Measurements from ENCODE around the gene DCAF16.

The DCAF16 gene

DNA sequence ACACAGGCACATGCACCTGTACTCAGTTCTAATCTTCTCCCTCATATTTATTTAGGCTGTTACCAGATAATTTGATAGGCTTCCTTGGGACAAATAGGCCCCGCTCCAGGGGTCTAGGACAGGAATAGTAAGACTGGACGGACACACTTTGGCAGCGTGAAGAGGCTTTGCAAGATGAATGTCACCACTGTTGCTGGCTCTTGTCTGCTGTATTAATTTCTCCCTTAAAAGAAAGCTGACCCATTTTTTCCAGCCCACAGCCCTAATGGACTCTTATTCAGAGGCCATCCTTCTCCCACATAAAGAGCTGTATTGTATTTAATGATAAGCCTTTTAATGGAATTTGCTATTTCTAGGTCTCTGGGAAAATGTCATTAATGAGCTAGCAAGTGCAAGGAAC, 47.1 kb downstream of the DCAF16 start:
- TF ChIP-seq EP300 (IDR thresholded peaks at IDR 0.05; ENCODE audit: borderline replicate concordance): no peak
- TF ChIP-seq REST (IDR thresholded peaks at IDR 0.05; ENCODE audit: low read depth): no peak
- TF ChIP-seq MAX (IDR thresholded peaks at IDR 0.05): no peak
- TF ChIP-seq ZBTB7A (IDR thresholded peaks at IDR 0.05; ENCODE audit: low read depth): no peak
- TF ChIP-seq CEBPB (IDR thresholded peaks at IDR 0.05): no peak

GRCh38 chr4:17762726-17763125, 47.8 kb downstream of the DCAF16 start:
- TF ChIP-seq TAF1 (IDR thresholded peaks at IDR 0.05; ENCODE audit: low read depth) (no peak), NFIC (IDR thresholded peaks at IDR 0.05) (peak; percentile 45), RAD21 (IDR thresholded peaks at IDR 0.05; ENCODE audit: low read depth) (peak; percentile 46)

GRCh38 chr4:17761062-17761461, 49.5 kb downstream of the DCAF16 start:
- TF ChIP-seq, protein P1, sequence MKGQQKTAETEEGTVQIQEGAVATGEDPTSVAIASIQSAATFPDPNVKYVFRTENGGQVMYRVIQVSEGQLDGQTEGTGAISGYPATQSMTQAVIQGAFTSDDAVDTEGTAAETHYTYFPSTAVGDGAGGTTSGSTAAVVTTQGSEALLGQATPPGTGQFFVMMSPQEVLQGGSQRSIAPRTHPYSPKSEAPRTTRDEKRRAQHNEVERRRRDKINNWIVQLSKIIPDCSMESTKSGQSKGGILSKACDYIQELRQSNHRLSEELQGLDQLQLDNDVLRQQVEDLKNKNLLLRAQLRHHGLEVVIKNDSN (IDR thresholded peaks at IDR 0.05): no peak
- TF ChIP-seq NFIC (IDR thresholded peaks at IDR 0.05) (no peak), CEBPB (IDR thresholded peaks at IDR 0.05) (no peak), CREB1 (IDR thresholded peaks at IDR 0.05; ENCODE audit: low read depth) (no peak), MAX (IDR thresholded peaks at IDR 0.05) (no peak), FOXM1 (IDR thresholded peaks at IDR 0.05; ENCODE audit: borderline replicate concordance, low read depth) (no peak), ZBTB7A (IDR thresholded peaks at IDR 0.05; ENCODE audit: low read depth) (no peak), RAD21 (IDR thresholded peaks at IDR 0.05; ENCODE audit: low read depth) (no peak), TEAD4 (IDR thresholded peaks at IDR 0.05) (no peak), REST (IDR thresholded peaks at IDR 0.05; ENCODE audit: low read depth) (no peak), TAF1 (IDR thresholded peaks at IDR 0.05; ENCODE audit: low read depth) (no peak), EP300 (IDR thresholded peaks at IDR 0.05; ENCODE audit: borderline replicate concordance) (no peak), EGR1 (IDR thresholded peaks at IDR 0.05) (no peak)

GRCh38 chr4:17760626-17761025, 49.9 kb downstream of the DCAF16 start:
- TF ChIP-seq EGR1 (IDR thresholded peaks at IDR 0.05) (no peak), TCF12 (IDR thresholded peaks at IDR 0.05; ENCODE audit: low read depth) (no peak), ZBTB7A (IDR thresholded peaks at IDR 0.05; ENCODE audit: low read depth) (no peak), EP300 (IDR thresholded peaks at IDR 0.05; ENCODE audit: borderline replicate concordance) (no peak), NFIC (IDR thresholded peaks at IDR 0.05) (no peak), MAX (IDR thresholded peaks at IDR 0.05) (no peak), TEAD4 (IDR thresholded peaks at IDR 0.05) (no peak), YY1 (IDR thresholded peaks at IDR 0.05; ENCODE audit: low read depth) (no peak), CREB1 (IDR thresholded peaks at IDR 0.05; ENCODE audit: low read depth) (no peak), TAF1 (IDR thresholded peaks at IDR 0.05; ENCODE audit: low read depth) (no peak), CEBPB (IDR thresholded peaks at IDR 0.05) (no peak), REST (IDR thresholded peaks at IDR 0.05; ENCODE audit: low read depth) (no peak), RAD21 (IDR thresholded peaks at IDR 0.05; ENCODE audit: low read depth) (no peak), FOXM1 (IDR thresholded peaks at IDR 0.05; ENCODE audit: borderline replicate concordance, low read depth) (no peak)
- TF ChIP-seq, protein P1 (IDR thresholded peaks at IDR 0.05): no peak

- TF ChIP-seq, protein P1 (IDR thresholded peaks at IDR 0.05): no peak
- TF ChIP-seq EGR1 (IDR thresholded peaks at IDR 0.05) (no peak), FOXM1 (IDR thresholded peaks at IDR 0.05; ENCODE audit: borderline replicate concordance, low read depth) (no peak), RAD21 (IDR thresholded peaks at IDR 0.05; ENCODE audit: low read depth) (no peak), TAF1 (IDR thresholded peaks at IDR 0.05; ENCODE audit: low read depth) (no peak), REST (IDR thresholded peaks at IDR 0.05; ENCODE audit: low read depth) (no peak), NFIC (IDR thresholded peaks at IDR 0.05) (no peak), MAX (IDR thresholded peaks at IDR 0.05) (no peak), TEAD4 (IDR thresholded peaks at IDR 0.05) (no peak), CREB1 (IDR thresholded peaks at IDR 0.05; ENCODE audit: low read depth) (no peak), ZBTB7A (IDR thresholded peaks at IDR 0.05; ENCODE audit: low read depth) (no peak), CEBPB (IDR thresholded peaks at IDR 0.05) (no peak), TCF12 (IDR thresholded peaks at IDR 0.05; ENCODE audit: low read depth) (no peak), EP300 (IDR thresholded peaks at IDR 0.05; ENCODE audit: borderline replicate concordance) (no peak), YY1 (IDR thresholded peaks at IDR 0.05; ENCODE audit: low read depth) (no peak)
These were observed 52.1 kb downstream of the DCAF16 start for GRCh38 chr4:17758485-17758884.
